22Rv1 (cell line): ENCODE data around the gene LENG9.

Source experiments
- CTCF ChIP-seq: fragments of 450-650 bp; IDR thresholded peaks from 2 replicates; pipeline ENCODE4 v1.5.1; 2017; ENCODE audit warnings: mild to moderate bottlenecking
- ZFX ChIP-seq: fragments of 450-650 bp; IDR thresholded peaks from 2 replicates; pipeline ENCODE4 v1.6.1; 2017; ENCODE audit warnings: antibody characterized with exemption, borderline replicate concordance

DNA sequence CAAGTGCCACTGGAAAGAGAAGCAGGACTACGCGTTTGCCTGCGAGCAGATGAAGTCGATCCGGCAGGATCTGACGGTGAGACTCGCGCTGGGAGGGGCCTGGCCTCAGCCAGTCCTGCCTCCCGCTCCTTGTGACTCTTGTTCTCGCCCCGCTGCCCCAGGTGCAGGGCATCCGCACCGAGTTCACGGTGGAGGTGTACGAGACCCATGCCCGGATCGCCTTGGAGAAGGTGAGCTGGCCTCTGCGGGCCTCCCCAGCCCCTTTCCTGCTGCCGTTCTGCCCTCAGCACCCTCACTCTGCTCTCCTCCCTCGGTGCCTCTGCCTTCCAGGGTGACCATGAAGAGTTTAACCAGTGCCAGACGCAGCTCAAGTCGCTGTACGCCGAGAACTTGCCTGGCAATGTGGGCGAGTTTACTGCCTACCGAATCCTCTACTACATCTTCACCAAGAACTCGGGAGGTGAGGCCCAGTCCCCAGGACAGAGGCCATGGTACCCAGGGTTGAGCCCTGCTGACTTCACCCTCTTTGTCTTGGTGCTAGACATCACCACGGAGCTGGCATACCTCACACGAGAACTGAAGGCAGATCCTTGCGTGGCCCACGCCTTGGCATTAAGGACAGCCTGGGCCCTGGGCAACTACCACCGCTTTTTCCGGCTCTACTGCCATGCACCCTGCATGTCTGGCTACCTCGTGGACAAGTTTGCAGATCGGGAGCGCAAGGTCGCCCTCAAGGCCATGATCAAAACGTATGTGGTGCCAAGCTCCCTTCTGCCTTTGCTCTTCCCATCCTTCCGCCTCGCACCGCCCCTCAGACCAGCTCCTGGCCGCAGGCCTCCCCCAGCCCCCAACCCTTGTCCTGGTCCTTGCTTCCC lies 5.6 kb downstream of the LENG9 start:
- TF ChIP-seq CTCF = no peak
- TF ChIP-seq ZFX = no peak
